Progenitor cell of endocrine pancreas (in vitro differentiated cells): Measurements from ENCODE around the gene LETMD1. TPM values are rescaled to one million over a fixed set of nuclear protein-coding genes. Genes with fewer than 3 reads are reported as not detected.

ENCODE experiments used
- DNase-seq: peaks from one replicate; pipeline ENCODE4 v3.0.0; 2021; ENCODE audit warnings: low spot score; ENCODE audit not compliant: unreplicated experiment
- H3K27ac Mint-ChIP-seq: 2 replicates; pipeline ENCODE4 v1.8.0; 2021; ENCODE audit warnings: mild to moderate bottlenecking, moderate library complexity, mixed read lengths
- H3K27me3 Mint-ChIP-seq: 2 replicates; pipeline ENCODE4 v1.8.0; 2021; ENCODE audit warnings: mixed read lengths
- H3K36me3 Mint-ChIP-seq: 2 replicates; pipeline ENCODE4 v1.8.0; 2022; ENCODE audit warnings: mixed read lengths; ENCODE audit not compliant: insufficient read depth
- H3K4me1 Mint-ChIP-seq: 2 replicates; pipeline ENCODE4 v1.8.0; 2021; ENCODE audit warnings: low read depth, mixed read lengths
- H3K4me3 Mint-ChIP-seq: 2 replicates; pipeline ENCODE4 v1.8.0; 2021; ENCODE audit warnings: low read depth, mild to moderate bottlenecking, moderate library complexity, mixed read lengths
- H3K9me3 Mint-ChIP-seq: 2 replicates; pipeline ENCODE4 v1.8.0; 2021; ENCODE audit warnings: low read depth, mixed read lengths
- CTCF ChIP-seq: fragments of 200-600 bp; sonication (generic); IDR thresholded peaks from one replicate; pipeline ENCODE4 v1.5.0; 2021; ENCODE audit warnings: antibody characterized with exemption, mild to moderate bottlenecking; ENCODE audit not compliant: unreplicated experiment
- total RNA-seq: library from RNA; stranded (reverse); gene quantifications from 2 replicates; pipeline ENCODE4 v1.2.1, GENCODE V29; 2021

LETMD1 gene
- total RNA-seq, 1 donor from 2014 or later, result 58.0 TPM

GRCh38 chr12:51020448-51021182, 27.5 kb upstream of the LETMD1 start:
- peaks cover 37% of the 10 kb centered on the region for H3K4me1 Mint-ChIP-seq
- no peak for DNase-seq
- no peaks in the 10 kb centered on the region for H3K36me3 Mint-ChIP-seq
- no peak overlapping the region for H3K4me3 Mint-ChIP-seq
- no peak for TF ChIP-seq CTCF
- H3K9me3 Mint-ChIP-seq, result no peaks in the 10 kb centered on the region
- H3K27ac Mint-ChIP-seq, result peak overlapping the region; percentile 56
- no peaks in the 10 kb centered on the region for H3K27me3 Mint-ChIP-seq

GRCh38 chr12:51021694-51022093, 26.4 kb upstream of the LETMD1 start:
- Mint-ChIP-seq H3K4me1 (peaks cover 39% of the 10 kb centered on the region), H3K27me3 (no peaks in the 10 kb centered on the region), H3K4me3 (no peak overlapping the region), H3K9me3 (no peaks in the 10 kb centered on the region), H3K36me3 (no peaks in the 10 kb centered on the region), H3K27ac (no peak overlapping the region)
- no peak for DNase-seq
- no peak for TF ChIP-seq CTCF

GRCh38 chr12:51023625-51024382, 24.3 kb upstream of the LETMD1 start:
- TF ChIP-seq CTCF, result no peak
- no peak for DNase-seq
- peaks cover 51% of the 10 kb centered on the region for H3K4me1 Mint-ChIP-seq
- peak overlapping the region; percentile 99 for H3K27ac Mint-ChIP-seq
- no peaks in the 10 kb centered on the region for H3K9me3 Mint-ChIP-seq
- H3K4me3 Mint-ChIP-seq, result peak overlapping the region; percentile 81
- H3K27me3 Mint-ChIP-seq, result no peaks in the 10 kb centered on the region
- no peaks in the 10 kb centered on the region for H3K36me3 Mint-ChIP-seq

- Mint-ChIP-seq H3K27me3 (no peaks in the 10 kb centered on the region), H3K9me3 (no peaks in the 10 kb centered on the region), H3K36me3 (no peaks in the 10 kb centered on the region), H3K4me3 (peak overlapping the region; percentile 81), H3K27ac (peak overlapping the region; percentile 99), H3K4me1 (peaks cover 51% of the 10 kb centered on the region)
- no peak for DNase-seq
- TF ChIP-seq CTCF, result no peak
These were observed 22.7 kb upstream of the LETMD1 start for GRCh38 chr12:51025338-51025835.

GRCh38 chr12:51025836-51026638, 22.1 kb upstream of the LETMD1 start, which contains the start of gene SLC11A2:
SLC11A2 (minus strand) TSS chr12:51026384; CDS start chr12:51010728, 15,656 bp downstream.
- H3K9me3 Mint-ChIP-seq, result no peaks in the 10 kb centered on the region
- peak; percentile 91 for DNase-seq
- H3K4me3 Mint-ChIP-seq, result peak within 1 kb of the TSS; percentile 81
- TF ChIP-seq CTCF, result no peak
- H3K4me1 Mint-ChIP-seq, result peaks cover 47% of the 10 kb centered on the region
- H3K27me3 Mint-ChIP-seq, result no peaks in the 10 kb centered on the region
- peak within 1 kb of the TSS; percentile 99 for H3K27ac Mint-ChIP-seq
- no peaks in the 10 kb centered on the region for H3K36me3 Mint-ChIP-seq
